ENCODE measurements around the gene TBX10. TPM values are rescaled to one million over a fixed set of nuclear protein-coding genes. Genes with fewer than 3 reads are reported as not detected.
"Not testable (repeated sequence)": the region's sequence is repeated elsewhere in the genome, so short reads cannot be mapped to it uniquely, and the experiment has no call there.

TBX10 gene
- total RNA-seq, 2 donors from 2014 or later, result not detected

DNA sequence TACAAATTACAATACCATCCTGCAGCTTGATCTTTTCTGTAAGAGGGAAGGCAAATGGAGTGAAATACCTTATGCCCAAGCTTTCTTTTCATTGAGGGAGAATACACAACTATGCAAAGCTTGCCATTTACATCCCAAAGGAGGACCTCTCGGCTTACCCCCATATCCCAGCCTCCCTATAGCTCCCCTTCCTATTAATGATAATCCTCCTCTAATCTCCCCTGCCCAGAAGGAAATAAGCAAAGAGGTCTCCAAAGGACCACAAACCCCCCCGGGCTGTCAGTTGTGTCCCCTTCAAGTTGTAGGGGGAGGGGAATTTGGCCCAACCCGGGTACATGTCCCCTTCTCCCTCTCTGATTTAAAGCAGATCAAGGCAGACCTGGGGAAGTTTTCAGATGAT lies 17.6 kb downstream of the TBX10 start:
- H3K36me3 Mint-ChIP-seq (ENCODE audit: low read depth); ATAC-seq (replicated peaks); H3K9me3 Mint-ChIP-seq; H3K4me1 Mint-ChIP-seq; H3K4me3 Mint-ChIP-seq; H3K27me3 Mint-ChIP-seq; H3K27ac Mint-ChIP-seq: not testable (repeated sequence)

DNA sequence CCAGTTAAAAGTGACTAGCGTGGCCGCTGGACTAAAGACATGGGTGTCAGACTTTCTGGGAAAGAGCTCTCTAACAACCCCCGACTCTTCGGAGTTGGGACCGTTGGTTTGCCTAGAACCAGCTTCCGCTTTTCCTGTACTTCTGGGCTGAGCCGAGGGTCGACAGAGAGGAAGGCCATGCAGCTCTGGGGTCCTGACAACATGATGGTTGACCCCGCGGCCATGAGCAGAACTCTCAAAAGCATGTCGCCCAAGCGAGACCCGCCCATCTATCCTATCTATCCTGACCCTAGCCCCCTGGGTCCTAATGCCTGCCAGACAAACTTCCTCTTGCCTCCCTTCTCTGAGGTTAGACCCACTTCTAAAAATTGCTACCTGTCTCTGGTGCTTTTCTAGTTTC lies 18.9 kb downstream of the TBX10 start:
- not testable (repeated sequence) for ATAC-seq (replicated peaks); H3K36me3 Mint-ChIP-seq (ENCODE audit: low read depth); H3K9me3 Mint-ChIP-seq; H3K4me1 Mint-ChIP-seq; H3K4me3 Mint-ChIP-seq; H3K27me3 Mint-ChIP-seq; H3K27ac Mint-ChIP-seq

DNA sequence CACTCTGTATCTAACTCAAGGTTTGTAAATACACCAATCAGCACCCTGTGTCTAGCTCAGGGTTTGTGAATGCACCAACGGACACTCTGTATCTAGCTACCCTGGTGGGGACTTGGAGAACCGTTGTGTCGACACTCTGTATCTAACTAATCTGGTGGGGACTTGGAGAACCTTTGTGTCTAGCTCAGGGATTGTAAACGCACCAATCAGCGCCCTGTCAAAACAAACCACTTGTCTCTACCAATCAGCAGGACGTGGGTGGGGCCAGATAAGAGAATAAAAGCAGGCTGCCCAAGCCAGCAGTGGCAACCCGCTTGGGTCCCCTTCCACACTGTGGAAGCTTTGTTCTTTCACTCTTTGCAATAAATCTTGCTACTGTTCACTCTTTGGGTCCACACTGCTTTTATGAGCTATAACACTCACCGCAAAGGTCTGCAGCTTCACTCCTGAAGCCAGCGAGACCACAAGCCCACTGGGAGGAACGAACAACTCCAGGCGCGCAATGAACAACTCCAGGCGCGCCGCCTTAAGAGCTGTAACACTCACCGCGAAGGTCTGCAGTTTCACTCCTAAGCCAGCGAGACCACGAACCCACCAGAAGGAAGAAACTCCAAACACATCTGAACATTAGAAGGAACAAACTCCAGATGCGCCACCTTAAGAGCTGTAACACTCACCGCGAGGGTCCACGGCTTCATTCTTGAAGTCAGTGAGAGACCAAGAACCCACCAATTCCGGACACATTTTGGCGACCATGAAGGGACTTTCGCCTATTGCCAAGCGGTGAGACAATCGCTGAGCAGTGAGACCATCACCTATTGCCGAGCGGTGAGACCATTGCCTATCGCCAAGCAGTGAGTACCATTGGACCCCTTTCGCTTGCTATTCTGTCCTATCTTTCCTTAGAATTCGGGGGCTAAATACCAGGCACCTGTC lies 19.6 kb downstream of the TBX10 start:
- H3K4me1 Mint-ChIP-seq; H3K9me3 Mint-ChIP-seq; H3K4me3 Mint-ChIP-seq; ATAC-seq (replicated peaks); H3K27me3 Mint-ChIP-seq; H3K27ac Mint-ChIP-seq; H3K36me3 Mint-ChIP-seq (ENCODE audit: low read depth): not testable (repeated sequence)

DNA sequence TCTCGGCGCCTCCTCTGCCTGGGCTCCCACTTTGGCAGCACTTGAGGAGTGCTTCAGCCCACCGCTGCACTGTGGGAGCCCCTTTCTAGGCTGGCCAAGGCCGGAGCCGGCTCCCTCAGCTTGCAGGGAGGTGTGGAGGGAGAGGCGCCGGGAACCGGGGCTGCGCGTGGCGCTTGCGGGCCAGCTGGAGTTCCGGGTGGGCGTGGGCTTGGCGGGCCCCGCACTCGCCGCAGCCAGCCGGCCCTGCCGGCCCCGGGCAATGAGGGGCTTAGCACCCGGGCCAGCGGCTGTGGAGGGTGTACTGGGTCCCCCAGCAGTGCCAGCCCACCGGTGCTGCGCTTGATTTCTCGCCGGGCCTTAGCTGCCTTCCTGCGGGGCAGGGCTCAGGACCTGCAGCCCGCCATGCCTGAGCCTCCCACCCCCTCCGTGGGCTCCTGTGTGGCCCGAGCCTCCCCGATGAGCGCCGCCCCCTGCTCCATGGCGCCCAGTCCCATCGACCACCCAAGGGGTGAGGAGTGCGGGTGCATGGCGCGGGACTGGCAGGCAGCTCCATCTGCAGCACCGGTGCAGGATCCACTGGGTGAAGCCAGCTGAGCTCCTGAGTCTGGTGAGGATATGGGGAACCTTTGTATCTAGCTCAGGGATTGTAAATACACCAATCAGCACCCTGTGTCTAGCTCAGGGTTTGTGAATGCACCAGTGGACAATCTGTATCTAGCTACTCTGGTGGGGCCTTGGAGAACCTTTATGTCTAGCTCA lies 20.5 kb downstream of the TBX10 start:
- not testable (repeated sequence) for H3K4me1 Mint-ChIP-seq, H3K27me3 Mint-ChIP-seq, H3K4me3 Mint-ChIP-seq

DNA sequence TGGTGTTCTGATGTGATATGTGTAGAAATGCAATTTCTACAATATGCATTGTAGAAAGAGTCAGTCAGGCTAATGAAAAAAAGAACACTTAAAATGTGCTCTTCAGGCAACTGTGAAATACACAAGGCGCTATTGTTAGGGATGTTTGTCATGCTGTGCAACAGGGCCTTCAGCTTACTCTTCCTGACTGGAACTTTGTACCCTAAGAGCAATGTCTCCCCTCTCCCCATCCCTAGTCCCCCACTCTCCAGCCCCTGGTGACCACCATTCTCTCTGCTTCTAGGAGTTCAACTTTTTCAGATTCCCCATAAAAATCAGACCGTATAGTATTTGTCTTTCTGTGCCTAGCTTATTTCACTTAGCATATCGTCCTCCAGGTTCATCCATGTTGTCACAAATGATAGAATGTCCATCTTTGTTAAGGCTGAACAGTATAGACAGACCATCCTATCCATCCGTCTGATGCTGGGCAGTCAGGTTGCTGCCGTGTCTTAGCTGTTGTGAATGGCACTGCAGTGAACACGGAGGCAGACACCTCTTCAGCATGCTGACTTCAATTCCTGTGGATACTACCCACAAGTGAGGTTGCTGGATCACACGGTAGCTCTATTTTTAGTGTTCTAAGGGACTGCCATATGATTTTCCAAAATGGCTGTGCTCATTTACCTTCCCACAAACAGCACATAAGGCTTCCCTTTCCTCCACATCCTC lies 22.2 kb downstream of the TBX10 start:
- H3K27ac Mint-ChIP-seq, result peak overlapping the region; percentile 53
- H3K4me1 Mint-ChIP-seq, result no peaks in the 10 kb centered on the region
- H3K9me3 Mint-ChIP-seq, result no peaks in the 10 kb centered on the region
- H3K27me3 Mint-ChIP-seq, result no peaks in the 10 kb centered on the region
- no peaks in the 10 kb centered on the region for H3K36me3 Mint-ChIP-seq (ENCODE audit: low read depth)
- H3K4me3 Mint-ChIP-seq, result peak overlapping the region; percentile 52
- ATAC-seq (replicated peaks), result no peak

More for the DNA sequence above, 20.5 kb downstream of the TBX10 start:
- not testable (repeated sequence) for ATAC-seq (replicated peaks); H3K9me3 Mint-ChIP-seq; H3K27ac Mint-ChIP-seq; H3K36me3 Mint-ChIP-seq (ENCODE audit: low read depth)

DNA sequence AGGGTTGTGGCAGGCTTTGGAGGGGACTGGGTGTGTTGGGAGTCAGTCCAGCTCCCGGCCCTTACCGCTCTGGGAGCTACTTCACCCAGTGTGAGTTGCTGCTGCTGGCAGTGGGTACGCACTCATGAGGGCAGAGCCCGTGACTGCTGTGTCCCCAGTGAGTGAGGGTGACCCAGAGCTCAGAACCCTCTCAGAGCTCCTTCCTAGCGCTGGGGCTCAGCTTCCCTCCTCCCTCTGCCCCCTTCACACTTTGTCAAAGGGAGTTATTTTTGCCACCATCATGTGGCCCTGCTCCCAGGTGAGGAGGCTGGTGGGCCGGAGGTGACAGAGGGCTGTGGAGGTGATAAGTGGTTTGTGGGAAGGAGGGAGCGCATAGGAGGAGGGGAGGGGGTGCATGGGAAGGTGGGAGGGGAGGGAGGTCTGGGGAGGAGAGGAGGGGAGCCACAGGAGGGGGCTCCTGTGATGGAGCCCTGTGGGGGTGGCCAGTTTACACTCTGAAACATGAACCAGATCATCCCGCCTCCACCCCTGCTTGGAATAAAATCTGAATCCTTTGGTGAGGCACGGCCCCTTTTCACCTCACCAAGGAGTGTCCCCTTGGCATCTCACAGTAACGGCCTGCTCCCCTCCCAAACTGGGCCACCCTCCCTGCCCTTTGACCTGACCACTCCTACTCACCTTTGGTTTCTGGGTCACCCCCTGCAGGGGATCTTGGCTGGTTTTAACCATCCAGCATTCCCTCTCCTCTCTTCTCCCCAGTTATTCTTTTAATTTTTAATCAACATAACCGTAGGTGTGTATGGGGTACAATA lies 22.9 kb downstream of the TBX10 start:
- no peaks in the 10 kb centered on the region for H3K27me3 Mint-ChIP-seq
- peak overlapping the region; percentile 78 for H3K4me3 Mint-ChIP-seq
- no peaks in the 10 kb centered on the region for H3K9me3 Mint-ChIP-seq
- H3K4me1 Mint-ChIP-seq, result no peaks in the 10 kb centered on the region
- no peak for ATAC-seq (replicated peaks)
- H3K36me3 Mint-ChIP-seq (ENCODE audit: low read depth), result no peaks in the 10 kb centered on the region
- H3K27ac Mint-ChIP-seq, result peak overlapping the region; percentile 53

DNA sequence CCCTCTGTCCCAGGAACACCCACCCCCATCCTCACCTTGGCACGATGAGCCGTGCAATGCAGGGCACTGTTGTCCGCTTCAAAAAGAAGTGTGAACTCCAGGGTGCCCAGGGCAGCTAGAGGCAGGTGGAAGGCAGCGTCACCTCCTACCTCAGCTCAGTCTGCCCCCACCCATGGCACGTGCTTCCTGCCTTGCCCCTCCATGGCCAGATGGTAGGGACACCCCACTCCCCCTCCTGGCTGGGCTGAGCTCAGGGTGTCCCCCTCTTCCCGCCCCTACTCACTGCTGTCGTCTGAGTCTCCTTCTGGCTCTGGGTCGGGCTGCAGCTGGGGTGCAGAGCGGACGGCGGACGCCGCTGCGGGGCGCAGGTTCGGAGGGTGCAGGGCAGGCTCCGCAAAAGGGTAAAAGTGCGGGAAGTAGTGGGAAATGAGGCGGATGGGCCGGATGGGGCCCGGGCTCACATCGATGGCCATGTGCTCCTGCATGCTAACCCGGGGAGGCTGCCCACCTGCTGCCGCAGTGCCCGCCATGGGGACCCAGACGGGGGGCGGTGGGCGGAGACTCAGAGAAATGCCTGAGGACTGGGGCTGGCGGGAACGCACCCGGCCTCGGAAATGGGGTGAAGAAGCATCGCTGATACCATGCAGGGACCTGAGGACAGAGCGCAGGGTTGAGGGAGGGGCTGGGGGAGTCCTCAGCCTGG lies 23.7 kb downstream of the TBX10 start:
- H3K27ac Mint-ChIP-seq, result peak overlapping the region; percentile 17
- H3K4me3 Mint-ChIP-seq, result peak overlapping the region; percentile 78
- peak; percentile 0 for ATAC-seq (replicated peaks)

DNA sequence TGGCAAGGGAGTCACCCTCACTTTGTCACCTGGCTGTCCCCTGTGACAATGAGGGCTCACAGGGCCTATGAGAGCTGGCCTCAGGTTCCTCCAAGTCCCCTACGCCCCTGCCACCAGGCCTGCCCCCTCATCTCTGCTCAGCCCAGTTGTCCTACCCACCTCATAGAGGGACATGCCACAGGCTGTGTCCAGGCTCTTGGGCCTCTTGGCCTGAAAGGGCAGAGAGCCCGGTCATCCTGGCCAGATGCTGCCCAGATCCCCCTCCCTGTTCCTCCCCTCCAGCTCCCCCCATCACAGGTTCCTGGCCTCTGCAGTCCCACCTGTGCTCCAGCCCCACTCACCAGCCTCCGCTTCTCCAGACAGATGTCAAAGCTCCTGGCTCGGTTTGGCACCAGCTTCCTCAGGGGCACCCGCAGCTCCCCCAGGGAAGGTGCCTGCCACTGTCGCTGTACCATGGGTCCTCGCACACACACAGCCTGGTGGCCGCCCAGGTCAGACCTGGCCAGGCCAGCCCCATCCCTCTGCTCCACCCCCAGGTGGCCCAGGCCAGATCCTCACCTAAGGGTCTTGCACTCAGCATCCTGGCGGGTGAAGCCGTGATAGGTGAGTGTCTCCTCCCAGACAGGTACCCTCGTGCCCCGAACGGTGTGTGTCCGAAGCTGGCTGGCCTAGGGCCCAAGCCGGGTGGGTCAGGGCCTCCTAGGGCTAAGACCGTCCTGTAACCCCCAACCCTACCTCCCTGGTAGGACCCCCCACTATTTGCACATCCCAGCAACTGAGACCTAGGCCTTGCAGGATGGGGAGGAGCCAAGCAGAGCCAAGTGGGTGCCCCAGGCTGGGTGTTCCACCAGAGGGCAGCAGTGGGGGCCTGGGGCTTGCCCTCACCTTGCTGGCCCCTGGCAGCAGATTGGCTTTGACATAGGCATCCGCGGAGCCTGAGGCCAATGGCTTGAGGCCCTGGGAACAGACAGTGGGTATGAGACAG lies 24.5 kb downstream of the TBX10 start:
- no peaks in the 10 kb centered on the region for H3K9me3 Mint-ChIP-seq
- ATAC-seq (replicated peaks), result peak; percentile 57
- peaks cover 13% of the 10 kb centered on the region for H3K36me3 Mint-ChIP-seq (ENCODE audit: low read depth)
- no peaks in the 10 kb centered on the region for H3K4me1 Mint-ChIP-seq
- peak overlapping the region; percentile 78 for H3K4me3 Mint-ChIP-seq
- H3K27me3 Mint-ChIP-seq, result no peaks in the 10 kb centered on the region
- H3K27ac Mint-ChIP-seq, result peak overlapping the region; percentile 94

More for the DNA sequence above, 23.7 kb downstream of the TBX10 start:
- H3K9me3 Mint-ChIP-seq, result no peaks in the 10 kb centered on the region
- no peaks in the 10 kb centered on the region for H3K4me1 Mint-ChIP-seq
- peaks cover 5% of the 10 kb centered on the region for H3K36me3 Mint-ChIP-seq (ENCODE audit: low read depth)
- H3K27me3 Mint-ChIP-seq, result no peaks in the 10 kb centered on the region

DNA sequence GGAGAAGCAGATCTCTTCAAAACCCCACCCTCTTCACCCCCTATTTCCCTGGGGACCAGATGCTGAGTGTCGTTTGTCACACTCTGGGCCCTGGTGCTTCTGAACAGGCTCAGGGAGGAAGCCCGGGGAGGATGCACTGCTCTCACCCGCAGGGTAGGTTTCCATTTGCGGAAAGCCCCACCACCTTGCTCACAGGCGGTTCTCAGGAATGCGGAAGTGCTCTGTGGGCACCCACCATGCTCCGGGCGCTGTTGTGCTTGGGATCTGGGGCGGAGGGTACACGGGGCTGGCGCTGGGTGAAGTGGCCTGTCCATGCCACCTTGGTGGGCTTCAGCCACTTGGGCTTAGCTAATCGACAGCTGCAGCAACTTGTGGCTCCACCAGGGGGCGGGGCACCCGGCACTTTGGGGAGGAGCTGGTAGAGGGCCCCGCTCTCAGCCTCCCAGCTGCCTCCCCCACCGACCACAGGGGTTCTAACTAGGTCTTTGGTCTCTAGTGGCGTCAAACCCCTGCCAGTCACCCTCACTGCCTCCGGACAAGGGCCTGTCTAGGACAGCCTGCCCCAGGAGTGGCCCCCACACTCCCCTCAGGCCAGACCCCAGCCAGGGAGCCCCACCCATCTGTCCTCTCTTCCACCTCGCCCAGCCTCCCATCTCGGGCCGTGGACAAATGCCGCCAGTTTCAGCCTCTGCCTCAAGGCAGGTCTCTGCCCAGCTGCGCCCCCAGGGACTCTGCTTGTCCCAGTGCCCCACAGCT lies 25.4 kb downstream of the TBX10 start:
- H3K27me3 Mint-ChIP-seq, result no peaks in the 10 kb centered on the region
- no peaks in the 10 kb centered on the region for H3K9me3 Mint-ChIP-seq
- H3K27ac Mint-ChIP-seq, result peak overlapping the region; percentile 94
- peak overlapping the region; percentile 78 for H3K4me3 Mint-ChIP-seq
- H3K4me1 Mint-ChIP-seq, result no peaks in the 10 kb centered on the region
- peak; percentile 91 for ATAC-seq (replicated peaks)
- H3K36me3 Mint-ChIP-seq (ENCODE audit: low read depth), result peaks cover 22% of the 10 kb centered on the region

DNA sequence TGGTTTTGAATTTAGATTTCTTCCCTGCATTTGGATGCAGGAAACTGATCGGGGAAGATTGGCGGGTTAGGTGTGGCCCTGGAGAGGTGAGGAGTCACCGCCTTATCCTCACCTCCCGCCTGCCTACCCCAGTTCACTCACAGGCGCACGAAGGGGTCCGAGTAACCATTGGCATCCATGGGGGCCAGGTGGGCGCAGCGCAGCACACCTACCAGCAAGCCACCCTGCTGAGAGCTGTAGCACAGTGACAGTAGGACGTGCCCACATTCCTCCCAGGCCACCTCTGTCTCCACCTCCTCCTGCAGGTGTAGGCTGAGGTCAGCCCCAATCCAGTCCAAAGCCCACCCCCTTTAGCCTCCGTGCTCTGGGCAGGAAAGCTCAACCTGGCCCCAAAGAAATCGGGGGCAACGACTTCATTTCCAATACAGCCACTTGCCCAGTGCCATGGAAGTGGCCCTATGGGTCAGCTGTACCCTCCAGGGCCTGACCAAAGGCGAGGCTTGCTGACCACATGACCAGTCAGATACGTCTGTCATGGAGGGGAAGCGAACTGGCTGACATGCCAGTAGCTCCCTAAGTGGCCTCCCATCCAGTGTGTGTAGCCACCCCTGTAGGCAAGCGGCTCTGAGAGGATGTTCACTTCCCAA lies 26.1 kb downstream of the TBX10 start:
- peak; percentile 27 for ATAC-seq (replicated peaks)
- peaks cover 29% of the 10 kb centered on the region for H3K36me3 Mint-ChIP-seq (ENCODE audit: low read depth)
- H3K27me3 Mint-ChIP-seq, result no peaks in the 10 kb centered on the region

DNA sequence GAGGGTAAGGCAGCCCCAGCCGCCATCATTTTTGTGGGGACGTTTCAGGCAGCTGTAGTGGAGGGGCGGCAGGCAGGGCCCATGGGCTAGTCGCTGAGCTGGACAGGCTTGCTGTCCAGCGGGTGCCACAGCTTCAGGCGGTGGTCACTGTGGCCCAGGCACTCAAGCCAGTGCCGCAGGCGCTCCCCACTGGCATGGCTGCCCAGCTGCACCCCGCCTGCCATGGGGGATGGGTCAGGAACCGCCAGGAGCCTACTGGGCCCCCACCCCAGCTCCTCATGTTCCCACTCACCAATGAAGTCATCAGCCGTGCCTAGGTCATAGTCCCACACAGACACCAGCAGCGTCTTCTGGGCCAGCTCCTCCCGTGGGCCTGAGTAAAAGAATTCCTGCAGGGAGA lies 26.8 kb downstream of the TBX10 start:
- peak overlapping the region; percentile 94 for H3K27ac Mint-ChIP-seq
- peaks cover 32% of the 10 kb centered on the region for H3K36me3 Mint-ChIP-seq (ENCODE audit: low read depth)
- H3K4me3 Mint-ChIP-seq, result peak overlapping the region; percentile 78
- no peaks in the 10 kb centered on the region for H3K9me3 Mint-ChIP-seq
- no peaks in the 10 kb centered on the region for H3K4me1 Mint-ChIP-seq
- no peak for ATAC-seq (replicated peaks)
- H3K27me3 Mint-ChIP-seq, result no peaks in the 10 kb centered on the region

More for the DNA sequence above, 26.1 kb downstream of the TBX10 start:
- Mint-ChIP-seq H3K4me1 (no peaks in the 10 kb centered on the region), H3K9me3 (no peaks in the 10 kb centered on the region), H3K27ac (peak overlapping the region; percentile 94), H3K4me3 (peak overlapping the region; percentile 78)
